ENCODE measurements around the gene ANTKMT. TPM values are rescaled to one million over a fixed set of nuclear protein-coding genes. Genes with fewer than 3 reads are reported as not detected.

Gene ANTKMT
- total and polyA plus RNA-seq, 7 experiments from 2014 or later: 11.9 to 26.8 (median 14.7) TPM

- H3K9me3 ChIP-seq (ENCODE audit: control insufficient read depth in 2 of 3, low read length in 3 of 3): no peaks in the 10 kb centered on the region
- intact Hi-C loops (cut with micrococcal nuclease): no loop called here
- ChIA-PET POLR2A (interaction anchor here (0.6 to 3.1 kb wide), 4 partner anchors 21 to 537 kb away, joined by 3 to 12 read pairs (median 3); no protein-coding TSS in a partner anchor), CTCF (no interaction called here)
- Mint-ChIP-seq H3K27ac (no peak overlapping the region), H3K27me3 (peaks cover 0 to 7% (median 0%) of the 10 kb centered on the region in 5 donors), H3K36me3 (peaks cover 0 to 10% (median 3%) of the 10 kb centered on the region in 5 donors), H3K4me3 (peak overlapping the region in 2 of 10 donors; percentile 45 to 51), H3K4me1 (peaks cover 0 to 14% (median 5%) of the 10 kb centered on the region in 7 donors), H3K9me3 (no peaks in the 10 kb centered on the region)
- ATAC-seq (no peak), DNase-seq (no peak)
- no peaks in the 10 kb centered on the region for H3K4me1 ChIP-seq (ENCODE audit: control insufficient read depth in 2 of 2, insufficient read depth in 2 of 2, low read length in 2 of 2)
- no peaks in the 10 kb centered on the region for H3K27me3 ChIP-seq (ENCODE audit: control insufficient read depth in 2 of 2, insufficient read depth in 2 of 2, low read length in 2 of 2)
- peaks cover 0 to 53% (median 3%) of the 10 kb centered on the region in 3 experiments for H3K36me3 ChIP-seq (ENCODE audit: control insufficient read depth in 2 of 3, insufficient read depth in 3 of 3, low read length in 3 of 3)
- no peak overlapping the region for H3K4me3 ChIP-seq (ENCODE audit: low read length)
- no peak overlapping the region for H3K27ac ChIP-seq (ENCODE audit: low read depth, low read length)
These were observed 46.6 kb upstream of the ANTKMT start for GRCh38 chr16:674214-674881.

DNA sequence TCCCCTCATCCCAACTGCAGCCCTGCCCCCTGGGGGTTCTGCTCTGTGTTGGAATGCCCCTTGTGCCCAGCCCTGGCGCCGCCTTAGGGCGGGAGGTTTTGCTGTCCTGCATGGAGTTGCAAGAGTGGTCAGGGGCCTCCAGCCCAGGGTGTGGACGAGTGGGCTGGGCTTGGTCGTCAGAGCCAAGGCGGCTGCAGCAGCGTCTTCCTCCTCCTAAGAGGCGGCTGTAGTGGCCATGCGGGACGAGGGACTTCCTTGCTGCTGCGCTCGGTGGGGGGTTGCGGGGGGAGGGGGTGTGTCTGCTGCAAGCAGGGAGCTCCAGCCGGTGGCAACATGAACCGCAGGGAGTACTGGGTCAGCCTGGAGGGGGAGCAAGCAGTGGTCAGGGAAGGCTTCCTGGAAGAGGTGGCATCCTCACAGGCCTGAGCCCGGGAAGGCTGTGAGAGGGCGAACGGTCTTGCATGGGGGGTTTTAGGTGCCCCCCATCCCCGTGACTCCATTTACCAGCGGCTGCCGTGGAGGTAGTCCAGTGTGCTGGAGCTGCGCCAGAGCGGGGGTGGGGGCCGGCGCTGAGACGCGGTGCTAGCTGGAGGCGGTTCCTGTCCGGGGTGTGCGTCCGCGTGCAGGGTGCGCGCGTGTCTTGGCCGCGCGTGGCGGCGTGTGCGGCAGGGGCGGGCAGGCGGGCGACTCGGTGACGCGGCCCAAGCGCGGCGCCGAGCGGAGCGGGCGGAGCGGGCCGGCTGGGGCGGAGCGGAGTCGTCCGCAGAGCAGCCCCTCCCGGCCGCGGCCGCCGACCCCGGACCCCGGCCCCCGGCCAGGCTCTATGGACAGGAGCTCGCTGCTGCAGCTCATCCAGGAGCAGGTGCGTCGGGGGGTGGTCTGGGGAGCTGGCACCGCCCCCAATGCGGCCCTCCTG is 45.7 kb upstream of the ANTKMT start, which contains the start of gene RHBDL1:
Gene RHBDL1 (plus strand): TSS at position 704 of the 916 bp plus-strand sequence. CDS start 120 bp downstream, at position 824.
- Mint-ChIP-seq H3K9me3 (no peaks in the 10 kb centered on the region), H3K4me1 (peaks cover 0 to 14% (median 4%) of the 10 kb centered on the region in 7 donors), H3K4me3 (peak within 1 kb of the TSS in 7 of 10 donors; percentile 13 to 71 (median 51)), H3K27me3 (peaks cover 0 to 7% (median 0%) of the 10 kb centered on the region in 5 donors), H3K36me3 (peaks cover 0 to 8% (median under 1%) of the 10 kb centered on the region in 5 donors), H3K27ac (no peak within 1 kb of the TSS)
- Histone ChIP-seq H3K36me3 (ENCODE audit: control insufficient read depth in 2 of 3, insufficient read depth in 3 of 3, low read length in 3 of 3) (peaks cover 0 to 47% (median 2%) of the 10 kb centered on the region in 3 experiments), H3K27me3 (ENCODE audit: control insufficient read depth in 2 of 2, insufficient read depth in 2 of 2, low read length in 2 of 2) (no peaks in the 10 kb centered on the region), H3K4me1 (ENCODE audit: control insufficient read depth in 2 of 2, insufficient read depth in 2 of 2, low read length in 2 of 2) (no peaks in the 10 kb centered on the region), H3K4me3 (ENCODE audit: low read length) (no peak within 1 kb of the TSS), H3K9me3 (ENCODE audit: control insufficient read depth in 2 of 3, low read length in 3 of 3) (no peaks in the 10 kb centered on the region), H3K27ac (ENCODE audit: low read depth, low read length) (no peak within 1 kb of the TSS)
- ChIA-PET POLR2A (interaction anchor here (0.6 to 3.1 kb wide), 5 partner anchors 9 to 538 kb away, joined by 3 to 12 read pairs (median 3); partner anchors contain the start of gene JMJD8), CTCF (no interaction called here)
- no peak for ATAC-seq
- intact Hi-C loops (cut with micrococcal nuclease): no loop called here
- no peak for DNase-seq

DNA sequence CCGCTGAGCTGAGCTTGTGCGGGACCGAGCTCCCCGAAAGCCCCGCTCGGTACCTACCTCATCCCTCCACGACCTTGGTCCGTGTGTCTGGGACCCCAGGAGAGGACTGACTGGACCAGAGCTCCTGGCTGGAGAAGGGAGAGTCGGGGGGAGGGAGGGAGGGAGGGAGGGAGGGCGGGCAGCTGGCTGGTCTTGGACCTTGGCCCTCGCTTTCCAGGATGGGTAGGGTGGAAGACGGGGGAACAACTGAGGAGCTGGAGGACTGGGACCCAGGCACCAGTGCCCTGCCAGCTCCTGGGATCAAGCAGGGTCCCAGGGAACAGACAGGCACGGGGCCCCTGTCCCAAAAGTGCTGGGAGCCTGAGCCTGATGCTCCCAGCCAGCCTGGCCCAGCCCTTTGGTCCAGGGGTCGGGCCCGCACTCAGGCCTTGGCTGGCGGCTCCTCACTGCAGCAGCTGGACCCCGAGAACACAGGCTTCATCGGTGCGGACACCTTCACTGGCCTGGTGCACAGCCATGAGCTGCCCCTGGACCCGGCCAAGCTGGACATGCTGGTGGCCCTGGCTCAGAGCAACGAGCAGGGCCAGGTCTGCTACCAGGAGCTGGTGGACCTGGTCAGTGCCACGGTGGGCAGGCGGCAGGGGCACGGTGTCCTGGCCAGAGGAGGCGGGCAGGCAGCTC is 44.9 kb upstream of the ANTKMT start:
- Histone ChIP-seq H3K36me3 (ENCODE audit: control insufficient read depth in 2 of 3, insufficient read depth in 3 of 3, low read length in 3 of 3) (peaks cover 0 to 39% (median 0%) of the 10 kb centered on the region in 3 experiments), H3K4me1 (ENCODE audit: control insufficient read depth in 2 of 2, insufficient read depth in 2 of 2, low read length in 2 of 2) (peaks cover 1 to 4% of the 10 kb centered on the region in 2 donors), H3K9me3 (ENCODE audit: control insufficient read depth in 2 of 3, low read length in 3 of 3) (no peaks in the 10 kb centered on the region), H3K27ac (ENCODE audit: low read depth, low read length) (no peak overlapping the region), H3K4me3 (ENCODE audit: low read length) (no peak overlapping the region), H3K27me3 (ENCODE audit: control insufficient read depth in 2 of 2, insufficient read depth in 2 of 2, low read length in 2 of 2) (no peaks in the 10 kb centered on the region)
- no peak for ATAC-seq
- peaks cover 0 to 7% (median 0%) of the 10 kb centered on the region in 5 donors for H3K27me3 Mint-ChIP-seq
- H3K4me3 Mint-ChIP-seq: peak overlapping the region in 1 of 10 donors; percentile 60
- H3K27ac Mint-ChIP-seq: no peak overlapping the region
- H3K9me3 Mint-ChIP-seq: no peaks in the 10 kb centered on the region
- peaks cover 0 to 7% (median 0%) of the 10 kb centered on the region in 5 donors for H3K36me3 Mint-ChIP-seq
- H3K4me1 Mint-ChIP-seq: peaks cover 0 to 16% (median 6%) of the 10 kb centered on the region in 7 donors
- DNase-seq: no peak
- CTCF ChIA-PET: no interaction called here
- POLR2A ChIA-PET: interaction anchor here (0.9 to 3.1 kb wide), 5 partner anchors 8 to 20 kb away, joined by 3 to 12 read pairs (median 3); partner anchors contain the start of genes JMJD8 and RHOT2
- intact Hi-C loops (cut with micrococcal nuclease): no loop called here

DNA sequence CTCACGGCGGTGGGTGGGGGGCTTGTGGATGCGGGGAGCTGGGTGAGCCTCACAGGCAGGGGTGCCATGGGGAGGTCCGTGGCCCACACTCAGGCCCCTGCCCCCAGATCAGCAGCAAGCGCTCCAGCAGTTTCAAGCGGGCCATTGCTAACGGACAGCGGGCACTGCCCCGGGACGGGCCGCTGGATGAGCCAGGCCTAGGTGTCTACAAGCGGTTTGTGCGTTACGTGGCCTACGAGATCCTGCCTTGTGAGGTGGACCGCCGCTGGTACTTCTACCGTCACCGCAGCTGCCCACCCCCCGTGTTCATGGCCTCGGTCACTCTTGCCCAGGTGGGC is 44.4 kb upstream of the ANTKMT start:
- H3K4me3 Mint-ChIP-seq: peak overlapping the region in 3 of 10 donors; percentile 17 to 60 (median 41)
- intact Hi-C loops (cut with micrococcal nuclease): no loop called here
- no peaks in the 10 kb centered on the region for H3K9me3 ChIP-seq (ENCODE audit: control insufficient read depth in 2 of 3, low read length in 3 of 3)
- POLR2A ChIA-PET: interaction anchor here (0.7 to 3.1 kb wide), 5 partner anchors 8 to 53 kb away, joined by 3 to 12 read pairs (median 3); partner anchors contain the start of gene RHOT2
- H3K9me3 Mint-ChIP-seq: no peaks in the 10 kb centered on the region
- ATAC-seq: no peak
- H3K36me3 Mint-ChIP-seq: peaks cover 0 to 5% (median 0%) of the 10 kb centered on the region in 5 donors
- peaks cover 0 to 37% (median 0%) of the 10 kb centered on the region in 3 experiments for H3K36me3 ChIP-seq (ENCODE audit: control insufficient read depth in 2 of 3, insufficient read depth in 3 of 3, low read length in 3 of 3)
- H3K27me3 ChIP-seq (ENCODE audit: control insufficient read depth in 2 of 2, insufficient read depth in 2 of 2, low read length in 2 of 2): no peaks in the 10 kb centered on the region
- CTCF ChIA-PET: no interaction called here
- H3K4me1 ChIP-seq (ENCODE audit: control insufficient read depth in 2 of 2, insufficient read depth in 2 of 2, low read length in 2 of 2): peaks cover 5 to 6% of the 10 kb centered on the region in 2 donors
- peaks cover 3 to 21% (median 12%) of the 10 kb centered on the region in 7 donors for H3K4me1 Mint-ChIP-seq
- no peak overlapping the region for H3K27ac ChIP-seq (ENCODE audit: low read depth, low read length)
- no peak for DNase-seq
- peaks cover 0 to 7% (median 0%) of the 10 kb centered on the region in 5 donors for H3K27me3 Mint-ChIP-seq
- no peak overlapping the region for H3K4me3 ChIP-seq (ENCODE audit: low read length)
- H3K27ac Mint-ChIP-seq: no peak overlapping the region

- peaks cover 0 to 37% (median 0%) of the 10 kb centered on the region in 3 experiments for H3K36me3 ChIP-seq (ENCODE audit: control insufficient read depth in 2 of 3, insufficient read depth in 3 of 3, low read length in 3 of 3)
- H3K9me3 Mint-ChIP-seq: no peaks in the 10 kb centered on the region
- peak overlapping the region in 5 of 10 donors; percentile 12 to 60 (median 19) for H3K4me3 Mint-ChIP-seq
- no peak overlapping the region for H3K4me3 ChIP-seq (ENCODE audit: low read length)
- H3K27ac Mint-ChIP-seq: no peak overlapping the region
- H3K4me1 Mint-ChIP-seq: peaks cover 5 to 25% (median 14%) of the 10 kb centered on the region in 7 donors
- H3K27me3 ChIP-seq (ENCODE audit: control insufficient read depth in 2 of 2, insufficient read depth in 2 of 2, low read length in 2 of 2): no peaks in the 10 kb centered on the region
- peaks cover 0 to 7% (median 0%) of the 10 kb centered on the region in 5 donors for H3K27me3 Mint-ChIP-seq
- ChIA-PET CTCF (no interaction called here), POLR2A (interaction anchor here (0.7 to 3.1 kb wide), 4 partner anchors 9 to 53 kb away, joined by 3 to 12 read pairs (median 4); partner anchors contain the start of gene RHOT2)
- intact Hi-C loops (cut with micrococcal nuclease): no loop called here
- peaks cover 5 to 10% of the 10 kb centered on the region in 2 donors for H3K4me1 ChIP-seq (ENCODE audit: control insufficient read depth in 2 of 2, insufficient read depth in 2 of 2, low read length in 2 of 2)
- no peaks in the 10 kb centered on the region for H3K9me3 ChIP-seq (ENCODE audit: control insufficient read depth in 2 of 3, low read length in 3 of 3)
- ATAC-seq (no peak), DNase-seq (peak in 1 of 9 donors; percentile 61)
- peaks cover 0 to 7% (median 0%) of the 10 kb centered on the region in 5 donors for H3K36me3 Mint-ChIP-seq
- no peak overlapping the region for H3K27ac ChIP-seq (ENCODE audit: low read depth, low read length)
These were observed 44.0 kb upstream of the ANTKMT start for GRCh38 chr16:676913-677312.

All from naive thymus-derived CD4-positive, alpha-beta T cell (primary cell).